IPS DF 6.9 (cell line): ENCODE measurements around the gene TIMM17A.
"Not testable (repeated sequence)": the region's sequence is repeated elsewhere in the genome, so short reads cannot be mapped to it uniquely, and the experiment has no call there.

ENCODE experiments used
- DNase-seq: peaks from one replicate; pipeline ENCODE4 v3.0.0-alpha.2; 2013; ENCODE audit warnings: low read depth, low spot score
- H3K27ac ChIP-seq: one replicate; pipeline ENCODE4 v1.5.1; 2013; ENCODE audit warnings: low read length, control low read depth
- H3K27me3 ChIP-seq: 2 replicates; pipeline ENCODE4 v1.6.1; 2013; ENCODE audit warnings: mild to moderate bottlenecking, low read length; ENCODE audit not compliant: control insufficient read depth, insufficient read depth
- H3K36me3 ChIP-seq: 2 replicates; pipeline ENCODE4 v1.6.1; 2013; ENCODE audit warnings: low read length; ENCODE audit not compliant: control insufficient read depth, insufficient read depth
- H3K4me1 ChIP-seq: 2 replicates; pipeline ENCODE4 v1.6.1; 2013; ENCODE audit warnings: low read length; ENCODE audit not compliant: control insufficient read depth, insufficient read depth
- H3K4me3 ChIP-seq: 2 replicates; pipeline ENCODE4 v1.5.1; 2013; ENCODE audit warnings: mild to moderate bottlenecking, low read length
- H3K9me3 ChIP-seq: 2 replicates; pipeline ENCODE4 v1.6.1; 2013; ENCODE audit warnings: low read length, inconsistent platforms; ENCODE audit not compliant: control insufficient read depth, insufficient read depth
- WGBS: extraction: QIAGEN DNeasy Blood & Tissue Kit; methylation state at CpG from one replicate; pipeline ENCODE4 v1.1.7; 2013; ENCODE audit warnings: mixed read lengths, missing lambda C conversion rate; ENCODE audit not compliant: insufficient read length, insufficient coverage; 5-methylcytosine and 5-hydroxymethylcytosine counted together

The TIMM17A gene

DNA sequence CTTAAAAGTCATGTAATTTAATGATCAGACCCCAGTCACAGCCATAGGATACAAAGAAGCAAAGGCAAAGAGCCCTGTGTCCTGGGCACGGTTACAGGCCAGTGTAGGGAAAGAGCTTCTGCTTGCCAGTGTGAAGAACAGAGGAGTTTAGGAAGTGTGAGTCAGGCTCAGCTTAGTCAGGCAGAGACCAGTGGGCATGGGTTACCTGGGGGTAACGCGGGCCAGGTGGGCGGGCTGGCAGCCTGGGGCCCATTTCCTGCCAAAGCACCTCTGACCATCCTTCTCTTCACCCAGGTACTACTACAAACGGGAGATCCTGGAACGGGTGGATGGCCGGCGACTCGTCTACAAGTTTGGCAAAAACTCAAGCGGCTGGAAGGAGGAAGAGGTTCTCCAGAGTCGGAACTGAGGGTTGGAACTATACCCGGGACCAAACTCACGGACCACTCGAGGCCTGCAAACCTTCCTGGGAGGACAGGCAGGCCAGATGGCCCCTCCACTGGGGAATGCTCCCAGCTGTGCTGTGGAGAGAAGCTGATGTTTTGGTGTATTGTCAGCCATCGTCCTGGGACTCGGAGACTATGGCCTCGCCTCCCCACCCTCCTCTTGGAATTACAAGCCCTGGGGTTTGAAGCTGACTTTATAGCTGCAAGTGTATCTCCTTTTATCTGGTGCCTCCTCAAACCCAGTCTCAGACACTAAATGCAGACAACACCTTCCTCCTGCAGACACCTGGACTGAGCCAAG lies 59.8 kb downstream of the TIMM17A start:
- peaks cover 3% of the 10 kb centered on the region; the same call in 1 of the 2 replicates for H3K36me3 ChIP-seq
- H3K4me3 ChIP-seq, result no peak overlapping the region
- H3K27me3 ChIP-seq, result no peaks in the 10 kb centered on the region
- H3K9me3 ChIP-seq, result no peaks in the 10 kb centered on the region
- H3K27ac ChIP-seq, result no peak overlapping the region
- no CpG with 5 or more reads among the region's 17 CpGs for WGBS
- no peak for DNase-seq
- H3K4me1 ChIP-seq, result peaks cover 9% of the 10 kb centered on the region

GRCh38 chr1:202015662-202015937 lies 60.3 kb downstream of the TIMM17A start:
- no peak overlapping the region for H3K4me3 ChIP-seq
- no peak for DNase-seq
- H3K4me1 ChIP-seq, result peaks cover 8% of the 10 kb centered on the region
- no peaks in the 10 kb centered on the region for H3K9me3 ChIP-seq
- H3K36me3 ChIP-seq, result peaks cover 3% of the 10 kb centered on the region; the same call in 1 of the 2 replicates
- no CpG with 5 or more reads among the region's 3 CpGs for WGBS
- no peak overlapping the region for H3K27ac ChIP-seq
- no peaks in the 10 kb centered on the region for H3K27me3 ChIP-seq

- H3K9me3 ChIP-seq, result no peaks in the 10 kb centered on the region
- no peaks in the 10 kb centered on the region for H3K27me3 ChIP-seq
- peaks cover 8% of the 10 kb centered on the region for H3K4me1 ChIP-seq
- peaks cover 3% of the 10 kb centered on the region; the same call in 1 of the 2 replicates for H3K36me3 ChIP-seq
- no peak for DNase-seq
- no peak overlapping the region for H3K4me3 ChIP-seq
- no peak overlapping the region for H3K27ac ChIP-seq
- no CpG with 5 or more reads among the region's 9 CpGs for WGBS
These were observed 60.9 kb downstream of the TIMM17A start for GRCh38 chr1:202016022-202016810.

DNA sequence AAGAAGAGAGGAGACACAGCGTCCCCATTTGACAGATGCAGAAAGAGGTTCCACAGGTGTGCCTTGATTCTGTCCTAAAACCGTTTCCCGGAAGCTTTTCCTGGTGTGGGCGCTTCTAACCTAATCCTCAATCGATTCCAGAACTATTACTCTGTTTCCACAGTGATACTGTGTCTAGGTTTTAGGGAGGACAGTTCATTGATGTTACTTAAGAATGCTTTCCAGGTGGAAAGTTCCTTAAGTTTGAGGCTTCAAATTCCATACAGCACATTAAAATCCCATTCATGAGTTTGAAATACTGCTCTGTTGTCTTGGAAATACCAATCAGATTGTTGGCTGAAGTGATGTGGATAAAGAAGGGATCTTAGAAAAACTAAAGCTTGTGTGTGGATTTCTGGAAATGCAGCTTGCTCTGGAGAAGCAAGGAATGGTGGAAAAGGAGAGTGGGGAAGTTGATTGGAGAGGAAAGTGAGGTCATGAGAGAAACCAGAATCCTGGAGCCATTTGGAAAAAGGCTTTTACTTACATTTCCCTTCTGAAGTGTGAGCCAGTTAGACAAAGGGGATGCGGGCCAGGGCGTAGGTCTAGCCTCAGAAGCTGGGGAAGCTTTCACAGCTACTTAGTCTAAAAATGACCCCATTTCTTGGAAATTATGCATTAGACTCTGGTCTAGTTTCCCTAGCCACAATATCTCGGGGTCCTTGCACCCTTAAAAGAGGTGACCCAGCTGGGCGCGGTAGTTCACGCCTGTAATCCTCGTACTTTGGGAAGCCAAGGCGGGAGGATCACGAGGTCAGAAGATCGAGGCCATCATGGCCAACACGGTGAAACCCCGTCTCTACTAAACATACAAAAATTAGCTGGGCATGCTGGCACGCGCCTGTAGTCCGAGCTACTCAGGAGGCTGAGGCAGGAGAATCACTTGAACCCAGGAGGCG lies 61.8 kb downstream of the TIMM17A start:
- no CpG with 5 or more reads among the region's 21 CpGs for WGBS
- Histone ChIP-seq H3K27me3 (no peaks in the 10 kb centered on the region), H3K4me3 (no peak overlapping the region), H3K4me1 (peaks cover 8% of the 10 kb centered on the region), H3K36me3 (peaks cover 3% of the 10 kb centered on the region; the same call in 1 of the 2 replicates), H3K9me3 (no peaks in the 10 kb centered on the region), H3K27ac (no peak overlapping the region)
- DNase-seq, result no peak

DNA sequence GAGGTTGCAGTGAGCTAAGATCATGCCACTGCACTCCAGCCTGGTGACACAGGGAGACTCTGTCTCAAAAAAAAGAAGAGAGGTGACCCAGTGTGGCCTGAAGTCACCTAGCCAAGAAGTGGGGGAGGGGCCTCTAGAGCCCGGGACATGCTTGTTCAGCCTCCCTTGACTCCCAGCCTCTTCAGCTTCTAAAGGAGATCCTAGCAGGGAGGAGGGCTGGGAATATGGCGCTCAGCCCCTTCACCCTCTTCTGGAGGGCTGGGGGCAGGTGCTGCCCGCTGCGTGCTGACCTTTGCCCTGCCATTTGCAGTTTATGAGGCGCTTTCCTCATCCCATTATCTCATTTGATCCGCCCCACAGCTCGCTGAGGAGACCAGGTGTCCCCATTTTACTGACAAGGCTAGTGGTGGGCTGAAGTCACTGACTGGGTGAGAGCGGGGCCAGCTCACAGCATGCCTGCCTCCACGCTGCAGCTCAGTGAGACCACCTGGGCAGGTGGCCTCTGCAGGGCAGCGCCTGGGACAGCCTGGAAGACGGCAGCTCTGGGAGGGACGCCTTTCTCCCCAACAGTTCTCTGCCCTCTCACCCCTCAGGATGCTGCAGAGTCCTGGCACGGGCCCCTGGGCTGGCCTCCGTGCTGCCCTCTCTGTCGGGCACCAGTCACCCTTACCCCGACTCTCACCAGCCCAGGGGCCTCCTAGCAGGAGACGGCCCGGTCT lies 62.6 kb downstream of the TIMM17A start:
- peaks cover 3% of the 10 kb centered on the region; the same call in 1 of the 2 replicates for H3K36me3 ChIP-seq
- peaks cover 8% of the 10 kb centered on the region for H3K4me1 ChIP-seq
- no peak overlapping the region for H3K4me3 ChIP-seq
- H3K27ac ChIP-seq, result no peak overlapping the region
- WGBS, result no CpG with 5 or more reads among the region's 18 CpGs
- H3K9me3 ChIP-seq, result no peaks in the 10 kb centered on the region
- no peaks in the 10 kb centered on the region for H3K27me3 ChIP-seq
- no peak for DNase-seq

GRCh38 chr1:202018468-202019234 lies 63.3 kb downstream of the TIMM17A start:
- DNase-seq, result no peak
- Histone ChIP-seq H3K27me3 (no peaks in the 10 kb centered on the region), H3K36me3 (peaks cover 3% of the 10 kb centered on the region; the same call in 1 of the 2 replicates), H3K9me3 (no peaks in the 10 kb centered on the region), H3K27ac (no peak overlapping the region), H3K4me3 (no peak overlapping the region), H3K4me1 (peaks cover 8% of the 10 kb centered on the region)
- WGBS, result no CpG with 5 or more reads among the region's 19 CpGs

DNA sequence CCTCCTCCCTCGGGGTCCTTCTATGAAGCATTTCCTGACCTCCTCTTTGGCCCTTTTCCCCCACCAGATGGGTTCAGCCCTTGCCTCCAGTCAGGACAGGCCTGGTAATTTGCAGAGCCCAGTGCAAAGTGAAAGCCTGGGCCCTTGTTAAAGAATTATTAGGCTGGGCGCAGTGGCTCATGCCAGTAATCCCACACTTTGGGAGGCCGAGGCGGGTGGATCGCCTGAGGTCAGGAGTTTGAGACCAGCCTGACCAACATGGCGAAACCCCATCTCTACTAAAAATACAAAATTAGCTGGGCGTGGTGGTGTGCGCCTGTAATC lies 63.9 kb downstream of the TIMM17A start:
- not testable (repeated sequence) for H3K4me3 ChIP-seq, H3K4me1 ChIP-seq, DNase-seq, H3K27me3 ChIP-seq, H3K27ac ChIP-seq, H3K36me3 ChIP-seq, H3K9me3 ChIP-seq
- no CpG with 5 or more reads among the region's 8 CpGs for WGBS
